Activated CD4-positive, alpha-beta T cell treated with anti-CD3 and anti-CD28 coated beads for 1 hour (primary cell): ENCODE results near the gene APCDD1L.
"Not testable (repeated sequence)": the region's sequence is repeated elsewhere in the genome, so short reads cannot be mapped to it uniquely, and the experiment has no call there.

ENCODE experiments used
- DNase-seq: peaks from one replicate; pipeline ENCODE4 v3.0.0-alpha.2; 2020

Gene APCDD1L

GRCh38 chr20:58513580-58514285 is 1.5 kb downstream of the APCDD1L start:
- DNase-seq = no peak

GRCh38 chr20:58512808-58513552 is 2.2 kb downstream of the APCDD1L start:
- no peak for DNase-seq

GRCh38 chr20:58511861-58512260 is 3.3 kb downstream of the APCDD1L start:
- DNase-seq = no peak

GRCh38 chr20:58511364-58511763 is 3.8 kb downstream of the APCDD1L start:
- no peak for DNase-seq

GRCh38 chr20:58510921-58511320 is 4.3 kb downstream of the APCDD1L start:
- no peak for DNase-seq

- no peak for DNase-seq
Measured at GRCh38 chr20:58508762-58509395, 6.3 kb downstream of the APCDD1L start.

GRCh38 chr20:58506999-58507398 is 8.2 kb downstream of the APCDD1L start:
- DNase-seq = not testable (repeated sequence)

GRCh38 chr20:58504566-58504965 is 10.6 kb downstream of the APCDD1L start:
- no peak for DNase-seq

GRCh38 chr20:58503668-58504067 is 11.5 kb downstream of the APCDD1L start:
- no peak for DNase-seq

GRCh38 chr20:58500256-58500655 is 14.9 kb downstream of the APCDD1L start:
- no peak for DNase-seq

- DNase-seq = no peak
Measured at GRCh38 chr20:58498470-58499068, 16.6 kb downstream of the APCDD1L start.

- DNase-seq = no peak
Measured at GRCh38 chr20:58497724-58498469, 17.3 kb downstream of the APCDD1L start.

GRCh38 chr20:58497076-58497641 is 18.0 kb downstream of the APCDD1L start:
- no peak for DNase-seq

- DNase-seq = no peak
Measured at GRCh38 chr20:58496429-58496769, 18.8 kb downstream of the APCDD1L start.

- DNase-seq = no peak
Measured at GRCh38 chr20:58495623-58496428, 19.4 kb downstream of the APCDD1L start.

GRCh38 chr20:58494923-58495622 is 20.1 kb downstream of the APCDD1L start:
- no peak for DNase-seq

GRCh38 chr20:58492795-58493524 is 22.2 kb downstream of the APCDD1L start:
- DNase-seq = no peak

GRCh38 chr20:58492074-58492718 is 23.0 kb downstream of the APCDD1L start:
- no peak for DNase-seq

- no peak for DNase-seq
Measured at GRCh38 chr20:58486207-58486606, 29.0 kb downstream of the APCDD1L start.

GRCh38 chr20:58485393-58485792 is 29.8 kb downstream of the APCDD1L start:
- DNase-seq = no peak
